CD4-positive, alpha-beta T cell treated with Interleukin-6 for 4 hours (primary cell): ENCODE results near the gene AMOT.

Experiments
- DNase-seq: peaks from one replicate; pipeline ENCODE4 v3.0.0-alpha.2; 2020; ENCODE audit warnings: mixed read lengths

Gene AMOT

GRCh38 chrX:112798736-112799135, 41.9 kb downstream of the AMOT start:
- no peak for DNase-seq

- no peak for DNase-seq
Observed at GRCh38 chrX:112789931-112790330, 50.7 kb downstream of the AMOT start.

GRCh38 chrX:112786076-112786475, 54.6 kb downstream of the AMOT start:
- DNase-seq, result no peak

- no peak for DNase-seq
Observed at GRCh38 chrX:112785344-112785743, 55.3 kb downstream of the AMOT start.

GRCh38 chrX:112784692-112785091, 55.9 kb downstream of the AMOT start:
- DNase-seq, result no peak

GRCh38 chrX:112779139-112779538, 61.5 kb downstream of the AMOT start:
- no peak for DNase-seq

GRCh38 chrX:112774651-112775293, 65.9 kb downstream of the AMOT start:
- DNase-seq, result no peak

GRCh38 chrX:112774142-112774541, 66.5 kb downstream of the AMOT start:
- DNase-seq, result no peak

- DNase-seq, result no peak
Observed at GRCh38 chrX:112769034-112769433, 71.6 kb downstream of the AMOT start.

- no peak for DNase-seq
Observed at GRCh38 chrX:112768563-112768962, 72.1 kb downstream of the AMOT start.

GRCh38 chrX:112766774-112767173, 73.9 kb downstream of the AMOT start:
- DNase-seq, result no peak

- no peak for DNase-seq
Observed at GRCh38 chrX:112761242-112762207, 79.1 kb downstream of the AMOT start.

- DNase-seq, result no peak
Observed at GRCh38 chrX:112760697-112761096, 79.9 kb downstream of the AMOT start.

- no peak for DNase-seq
Observed at GRCh38 chrX:112759966-112760365, 80.7 kb downstream of the AMOT start.

- no peak for DNase-seq
Observed at GRCh38 chrX:112759512-112759911, 81.1 kb downstream of the AMOT start.

GRCh38 chrX:112757946-112758345, 82.7 kb downstream of the AMOT start:
- DNase-seq, result no peak

- DNase-seq, result no peak
Observed at GRCh38 chrX:112753116-112753515, 87.5 kb downstream of the AMOT start.

GRCh38 chrX:112751076-112751475, 89.6 kb downstream of the AMOT start:
- DNase-seq, result no peak

GRCh38 chrX:112746812-112747595, 93.6 kb downstream of the AMOT start:
- DNase-seq, result no peak

- DNase-seq, result no peak
Observed at GRCh38 chrX:112738347-112739033, 102.1 kb downstream of the AMOT start.

- DNase-seq, result no peak
Observed at GRCh38 chrX:112736310-112736709, 104.3 kb downstream of the AMOT start.

- DNase-seq, result no peak
Observed at GRCh38 chrX:112735147-112735546, 105.5 kb downstream of the AMOT start.

GRCh38 chrX:112734290-112734689, 106.3 kb downstream of the AMOT start:
- no peak for DNase-seq
